CD14-positive monocyte (primary cell): ENCODE results near the gene FUZ. TPM values are rescaled to one million over a fixed set of nuclear protein-coding genes. Genes with fewer than 3 reads are reported as not detected.

Source experiments
- DNase-seq, 3 donors: peaks; one replicate each; pipeline ENCODE4 v3.0.0-alpha.2; 2011 to 2022
- H2AFZ ChIP-seq: 2 replicates; pipeline ENCODE4 v1.6.0; 2012; ENCODE audit warnings: mild to moderate bottlenecking, low read depth, low read length, inconsistent platforms; ENCODE audit not compliant: insufficient read depth, poor library complexity, severe bottlenecking
- H3K27ac ChIP-seq, 2 donors: 1 replicate in 1 of 2; 2 replicates in 1 of 2; pipeline ENCODE4 v1.5.1; 2012 to 2013; ENCODE audit warnings: low read length in 2 of 2, control low read depth in 1 of 2, inconsistent platforms in 1 of 2, low read depth in 1 of 2, mild to moderate bottlenecking in 1 of 2
- H3K27me3 ChIP-seq, 2 donors: one replicate each; pipeline versions ENCODE4 v1.6.0 to v1.6.1; 2011 to 2013; ENCODE audit warnings: low read length in 2 of 2; ENCODE audit not compliant: control insufficient read depth in 2 of 2, insufficient read depth in 2 of 2
- H3K36me3 ChIP-seq, 2 donors: replicated peaks in 1 of 2; 1 replicate in 1 of 2; 2 replicates in 1 of 2; pipeline versions ENCODE4 v1.5.1 to v1.6.1; 2012 to 2013; ENCODE audit warnings: low read length in 2 of 2, control low read depth in 1 of 2, inconsistent platforms in 1 of 2, mild to moderate bottlenecking in 1 of 2; ENCODE audit not compliant: insufficient read depth in 2 of 2, control insufficient read depth in 1 of 2
- H3K4me1 ChIP-seq, 2 donors: 1 replicate in 1 of 2; 2 replicates in 1 of 2; pipeline versions ENCODE4 v1.5.1 to v1.6.1; 2012 to 2013; ENCODE audit warnings: low read length in 2 of 2, control low read depth in 1 of 2, inconsistent platforms in 1 of 2, mild to moderate bottlenecking in 1 of 2, moderate library complexity in 1 of 2; ENCODE audit not compliant: insufficient read depth in 2 of 2, control insufficient read depth in 1 of 2
- H3K4me2 ChIP-seq: replicated peaks from 2 replicates; pipeline ENCODE3; 2012; ENCODE audit warnings: low read length, moderate library complexity, mild to moderate bottlenecking; ENCODE audit not compliant: poor library complexity, severe bottlenecking; ENCODE audit errors: extremely low read depth
- H3K4me3 ChIP-seq, 3 experiments: fragments of 200-600 bp in 1 of 3; sonication (generic) in 1 of 3; replicated peaks in 1 of 3; 1 replicate in 2 of 3; 2 replicates in 1 of 3; pipeline ENCODE4 v1.5.1; 2011 to 2013; ENCODE audit warnings: low read length in 3 of 3, mild to moderate bottlenecking in 3 of 3, control low read depth in 2 of 3, low read depth in 2 of 3, inconsistent platforms in 1 of 3, moderate library complexity in 1 of 3
- H3K79me2 ChIP-seq: 2 replicates; pipeline ENCODE4 v1.6.0; 2012; ENCODE audit warnings: mild to moderate bottlenecking, control low read depth, inconsistent platforms, low read length, moderate library complexity; ENCODE audit not compliant: insufficient read depth
- H3K9ac ChIP-seq: 2 replicates; pipeline ENCODE4 v1.6.0; 2017; ENCODE audit warnings: low read length, mild to moderate bottlenecking; ENCODE audit not compliant: insufficient read depth, poor library complexity, severe bottlenecking
- H3K9me3 ChIP-seq, 2 donors: replicated peaks in 1 of 2; 1 replicate in 1 of 2; 2 replicates in 1 of 2; pipeline versions ENCODE4 v1.5.1 to v1.6.1; 2012 to 2013; ENCODE audit warnings: low read length in 2 of 2, control low read depth in 1 of 2; ENCODE audit not compliant: control insufficient read depth in 1 of 2, insufficient read depth in 1 of 2
- H4K20me1 ChIP-seq: 2 replicates; pipeline ENCODE4 v1.6.0; 2012; ENCODE audit warnings: mild to moderate bottlenecking, low read length, control low read depth, moderate library complexity; ENCODE audit not compliant: insufficient read depth
- H3K27ac Mint-ChIP-seq, 7 donors: one replicate each; pipeline ENCODE4 v1.8.0; 2020; ENCODE audit warnings: mild to moderate bottlenecking in 7 of 7, mixed read lengths in 7 of 7, moderate library complexity in 6 of 7, inconsistent platforms in 2 of 7
- H3K27me3 Mint-ChIP-seq, 3 donors: one replicate each; pipeline ENCODE4 v1.8.0; 2021 to 2022; ENCODE audit warnings: low read depth in 3 of 3, mild to moderate bottlenecking in 3 of 3, mixed read lengths in 3 of 3, moderate library complexity in 3 of 3, inconsistent platforms in 1 of 3
- H3K36me3 Mint-ChIP-seq, 2 donors: one replicate each; pipeline ENCODE4 v1.8.0; 2020; ENCODE audit warnings: mixed read lengths in 2 of 2, inconsistent platforms in 1 of 2, mild to moderate bottlenecking in 1 of 2
- H3K4me1 Mint-ChIP-seq: one replicate; pipeline ENCODE4 v1.8.0; 2020; ENCODE audit warnings: mild to moderate bottlenecking, mixed read lengths
- H3K4me3 Mint-ChIP-seq, 2 donors: one replicate each; pipeline ENCODE4 v1.8.0; 2020; ENCODE audit warnings: mild to moderate bottlenecking in 2 of 2, mixed read lengths in 2 of 2, moderate library complexity in 1 of 2
- H3K9me3 Mint-ChIP-seq, 7 donors: one replicate each; pipeline ENCODE4 v1.8.0; 2020 to 2022; ENCODE audit warnings: mixed read lengths in 7 of 7, mild to moderate bottlenecking in 6 of 7, moderate library complexity in 6 of 7, inconsistent platforms in 2 of 7
- WGBS: methylation state at CpG from one replicate; pipeline ENCODE4 v1.1.5; 2013; ENCODE audit warnings: missing lambda C conversion rate; ENCODE audit not compliant: insufficient coverage; 5-methylcytosine and 5-hydroxymethylcytosine counted together
- intact Hi-C, 2 donors: fragments of 100-400 bp; cut with micrococcal nuclease; formaldehyde crosslinking; loops; one replicate each; pipeline versions ENCODE4 v1.15.0 to v1.15.1; 2023
- polyA plus RNA-seq, 3 donors: library from polyadenylated mRNA; depleted of rRNA in 1 of 3; unstranded in 2 of 3; stranded (reverse) in 1 of 3; fragments of 300-500 nt in 2 of 3; fragments of >200 nt in 1 of 3; fragmentation: Illumina TruSeq in 2 of 3; gene quantifications; 1 replicate in 2 of 3; 2 replicates in 1 of 3; pipeline ENCODE4 v1.2.3, GENCODE V29; 2012 to 2021
- TF ChIP-seq, protein P1 (sequence below): fragments of 200-600 bp; IDR thresholded peaks from one replicate; pipeline ENCODE4 v1.8.0; 2022; ENCODE audit warnings: antibody characterized with exemption, mild to moderate bottlenecking

Gene FUZ
- polyA plus RNA-seq, 3 donors = 5.3 to 16.7 (median 5.3) TPM

DNA sequence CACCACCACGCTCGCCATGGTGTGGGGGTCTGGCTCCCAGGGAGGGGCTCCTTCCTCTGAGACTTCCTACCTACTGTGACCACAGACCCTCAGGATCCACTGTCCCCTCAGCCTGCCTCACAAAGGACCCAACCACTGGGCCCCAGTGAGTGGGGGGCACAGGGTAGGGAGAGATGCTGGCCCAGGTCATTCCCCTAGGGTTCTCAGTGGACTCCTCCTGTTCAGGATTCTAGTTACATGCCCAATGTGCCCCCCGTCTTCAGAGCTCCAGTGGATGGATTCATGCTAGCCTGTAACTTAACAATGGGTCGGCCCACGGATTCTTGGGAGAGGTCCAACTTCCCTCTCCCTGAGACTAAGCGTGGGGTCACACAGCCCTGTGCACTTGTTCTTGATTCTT is 49.9 kb downstream of the FUZ start, which contains the start of gene TSKS:
Gene TSKS, minus strand, starts transcription at position 77 of the 400 bp plus-strand sequence. Its CDS starts 59 bp downstream, at position 18.
- Histone ChIP-seq H3K79me2 (peaks cover 14% of the 10 kb centered on the region), H4K20me1 (peaks cover 10% of the 10 kb centered on the region), H3K4me1 (peaks cover 22 to 29% of the 10 kb centered on the region in 2 donors), H3K9me3 (no peaks in the 10 kb centered on the region), H3K4me2 (no peak within 1 kb of the TSS), H3K4me3 (no peak within 1 kb of the TSS), H3K36me3 (no peaks in the 10 kb centered on the region), H2AFZ (peak within 1 kb of the TSS; percentile 29), H3K27me3 (no peaks in the 10 kb centered on the region), H3K9ac (peak within 1 kb of the TSS; percentile 32), H3K27ac (peak within 1 kb of the TSS in 1 of 2 donors; percentile 78)
- H3K4me1 Mint-ChIP-seq = peaks cover 32% of the 10 kb centered on the region
- no peak for DNase-seq
- H3K4me3 Mint-ChIP-seq = peak within 1 kb of the TSS; percentile 37 to 59
- peak within 1 kb of the TSS in 6 of 7 donors; percentile 3 to 83 (median 60) for H3K27ac Mint-ChIP-seq
- WGBS = 97% methylated on average over 3 of the region's 6 CpGs
- H3K36me3 Mint-ChIP-seq = peaks cover 0 to 5% of the 10 kb centered on the region in 2 donors
- H3K27me3 Mint-ChIP-seq = peaks cover 0 to 5% (median 3%) of the 10 kb centered on the region in 3 donors
- peaks cover 0 to 3% (median 0%) of the 10 kb centered on the region in 7 donors for H3K9me3 Mint-ChIP-seq
- TF ChIP-seq, protein P1, sequence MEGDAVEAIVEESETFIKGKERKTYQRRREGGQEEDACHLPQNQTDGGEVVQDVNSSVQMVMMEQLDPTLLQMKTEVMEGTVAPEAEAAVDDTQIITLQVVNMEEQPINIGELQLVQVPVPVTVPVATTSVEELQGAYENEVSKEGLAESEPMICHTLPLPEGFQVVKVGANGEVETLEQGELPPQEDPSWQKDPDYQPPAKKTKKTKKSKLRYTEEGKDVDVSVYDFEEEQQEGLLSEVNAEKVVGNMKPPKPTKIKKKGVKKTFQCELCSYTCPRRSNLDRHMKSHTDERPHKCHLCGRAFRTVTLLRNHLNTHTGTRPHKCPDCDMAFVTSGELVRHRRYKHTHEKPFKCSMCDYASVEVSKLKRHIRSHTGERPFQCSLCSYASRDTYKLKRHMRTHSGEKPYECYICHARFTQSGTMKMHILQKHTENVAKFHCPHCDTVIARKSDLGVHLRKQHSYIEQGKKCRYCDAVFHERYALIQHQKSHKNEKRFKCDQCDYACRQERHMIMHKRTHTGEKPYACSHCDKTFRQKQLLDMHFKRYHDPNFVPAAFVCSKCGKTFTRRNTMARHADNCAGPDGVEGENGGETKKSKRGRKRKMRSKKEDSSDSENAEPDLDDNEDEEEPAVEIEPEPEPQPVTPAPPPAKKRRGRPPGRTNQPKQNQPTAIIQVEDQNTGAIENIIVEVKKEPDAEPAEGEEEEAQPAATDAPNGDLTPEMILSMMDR = no peak
- intact Hi-C loops = no loop called here

DNA sequence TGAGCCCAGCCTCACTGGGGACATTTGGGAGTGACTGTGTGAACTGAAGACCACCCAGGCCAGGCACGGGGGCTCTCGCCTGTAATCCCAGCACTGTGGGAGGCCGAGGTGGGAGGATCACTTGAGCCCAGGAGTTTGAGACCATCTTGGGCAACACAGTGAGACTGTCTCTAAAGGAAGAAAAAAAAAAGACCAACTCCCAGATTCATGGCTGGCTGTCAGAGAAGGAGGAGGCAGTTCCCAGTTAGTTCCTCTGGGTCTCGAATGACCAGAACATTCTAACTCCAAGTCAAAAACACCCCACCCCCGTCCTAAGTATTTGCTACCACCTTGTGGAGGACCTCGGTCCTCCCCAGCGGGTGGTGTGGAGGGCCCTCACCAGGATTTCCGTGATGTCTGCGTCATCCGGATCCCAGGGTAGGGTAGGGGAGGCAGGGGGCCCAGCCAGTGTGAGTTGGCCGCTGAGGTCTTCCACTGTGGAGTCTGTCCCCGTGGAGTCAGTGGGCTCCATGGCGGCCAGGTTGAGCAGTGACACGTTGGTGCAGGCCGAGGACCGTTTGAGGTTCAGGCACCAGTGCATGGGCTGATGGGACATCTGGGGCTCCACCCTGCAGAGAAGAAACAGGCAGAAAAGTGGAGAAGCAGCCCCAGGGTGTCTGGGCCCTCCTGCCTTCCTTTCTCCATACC is 51.3 kb downstream of the FUZ start:
- Histone ChIP-seq H3K27ac (peak overlapping the region; percentile 8 to 78), H3K9me3 (no peaks in the 10 kb centered on the region), H3K4me1 (peaks cover 11 to 19% of the 10 kb centered on the region in 2 donors), H3K36me3 (no peaks in the 10 kb centered on the region), H2AFZ (peak overlapping the region; percentile 29), H3K9ac (peak overlapping the region; percentile 32), H4K20me1 (no peaks in the 10 kb centered on the region), H3K27me3 (no peaks in the 10 kb centered on the region), H3K4me3 (no peak overlapping the region), H3K4me2 (no peak overlapping the region), H3K79me2 (no peaks in the 10 kb centered on the region)
- Mint-ChIP-seq H3K4me1 (peaks cover 23% of the 10 kb centered on the region), H3K36me3 (no peaks in the 10 kb centered on the region), H3K9me3 (peaks cover 0 to 3% (median 0%) of the 10 kb centered on the region in 7 donors), H3K27ac (peak overlapping the region; percentile 24 to 83 (median 72)), H3K4me3 (peak overlapping the region; percentile 37 to 59), H3K27me3 (peaks cover 0 to 8% (median 6%) of the 10 kb centered on the region in 3 donors)
- intact Hi-C loops = no loop called here
- DNase-seq = peak; percentile 14 to 67 (median 26)
- TF ChIP-seq, protein P1 = no peak
- WGBS = 69% methylated on average over 9 of the region's 16 CpGs
